PFSK-1 (cell line): ENCODE data around the gene RIPOR2.

Experiments used
- POLR2AphosphoS5 ChIP-seq: IDR thresholded peaks from 2 replicates; pipeline ENCODE4 v1.6.1; 2012; ENCODE audit warnings: low read depth, mild to moderate bottlenecking, control low read depth, low read length, moderate library complexity
- REST ChIP-seq, 2 experiments: IDR thresholded peaks; 2 replicates each; pipeline versions ENCODE4 v1.6.1 to v1.8.0; 2011 to 2012; ENCODE audit warnings: low read depth in 2 of 2, low read length in 2 of 2, control low read depth in 1 of 2, inconsistent platforms in 1 of 2, mild to moderate bottlenecking in 1 of 2, moderate library complexity in 1 of 2; ENCODE audit not compliant: insufficient read depth in 1 of 2
- TAF1 ChIP-seq: IDR thresholded peaks from 2 replicates; pipeline ENCODE4 v1.6.1; 2012; ENCODE audit warnings: low read length, control low read depth, borderline replicate concordance; ENCODE audit not compliant: insufficient read depth

GRCh38 chr6:24833711-24834386 is 101.9 kb downstream of the RIPOR2 start:
- no peak for TF ChIP-seq POLR2AphosphoS5
- TF ChIP-seq REST (IDR thresholded peaks at IDR 0.05; ENCODE audit: insufficient read depth in 1 of 2, low read depth in 2 of 2, low read length in 2 of 2): no peak
- TF ChIP-seq TAF1: no peak
